H1 (cell line): ENCODE measurements around the gene WDR93. TPM values are rescaled to one million over a fixed set of nuclear protein-coding genes. Genes with fewer than 3 reads are reported as not detected.
A peak's percentile ranks its signal among the peaks of the same experiment; 100 is the strongest.

Experiments used
- CTCF ChIA-PET: fragments of 300-600 bp; sonication (Branson Sonifier 250); formaldehyde crosslinking; loops from one replicate; lab custom pipeline; 2021; ENCODE audit not compliant: partially characterized antibody; lab: Charles Lee
- POLR2A ChIA-PET: fragments of 300-600 bp; sonication (Branson Sonifier 250); formaldehyde crosslinking; loops from one replicate; lab custom pipeline; 2021; ENCODE audit warnings: inconsistent platforms; ENCODE audit not compliant: partially characterized antibody; lab: Charles Lee
- DNase-seq, 2 experiments: peaks; one replicate each; pipeline versions ENCODE4 v3.0.0 to v3.0.0-alpha.2; 2010 to 2022; ENCODE audit warnings: low spot score in 2 of 2, low read depth in 1 of 2, mixed read lengths in 1 of 2
- FAIRE-seq: peaks from 2 replicates; lab custom pipeline; 2011; peaks lifted over from hg19 to GRCh38; lab: Jason Lieb, UNC
- H2AFZ ChIP-seq: 2 replicates; pipeline ENCODE4 v1.8.1; 2012; ENCODE audit warnings: low read length, inconsistent platforms
- H2AK5ac ChIP-seq: 2 replicates; pipeline ENCODE4 v1.6.1; 2013; ENCODE audit warnings: low read depth, low read length
- H2BK120ac ChIP-seq: replicated peaks from 2 replicates; pipeline ENCODE3; 2013; ENCODE audit warnings: low read depth, low read length, inconsistent platforms
- H2BK12ac ChIP-seq: 2 replicates; pipeline ENCODE4 v1.6.1; 2013; ENCODE audit warnings: low read depth, low read length
- H2BK15ac ChIP-seq: 2 replicates; pipeline ENCODE4 v1.6.1; 2013; ENCODE audit warnings: low read length
- H2BK20ac ChIP-seq: 2 replicates; pipeline ENCODE4 v1.6.1; 2013; ENCODE audit warnings: low read length
- H2BK5ac ChIP-seq: 2 replicates; pipeline ENCODE4 v1.6.1; 2013; ENCODE audit warnings: low read depth, low read length
- H3K14ac ChIP-seq: 2 replicates; pipeline ENCODE4 v1.6.1; 2013; ENCODE audit warnings: inconsistent platforms; ENCODE audit not compliant: insufficient read length
- H3K18ac ChIP-seq: 2 replicates; pipeline ENCODE4 v1.6.1; 2013; ENCODE audit warnings: low read length; ENCODE audit errors: extremely low read depth
- H3K23ac ChIP-seq: 2 replicates; pipeline ENCODE4 v1.6.1; 2013; ENCODE audit warnings: inconsistent platforms; ENCODE audit not compliant: insufficient read length
- H3K23me2 ChIP-seq: 2 replicates; pipeline ENCODE4 v1.6.1; 2013; ENCODE audit warnings: low read depth, low read length
- H3K27ac ChIP-seq: 2 replicates; pipeline ENCODE4 v1.6.1; 2011; ENCODE audit warnings: low read depth, low read length, inconsistent platforms
- H3K27me3 ChIP-seq, 4 experiments: replicated peaks in 1 of 4; 1 replicate in 1 of 4; 2 replicates in 3 of 4; pipeline versions ENCODE4 v1.6.1 to v1.8.1; 2011 to 2013; ENCODE audit warnings: low read length in 3 of 4, mild to moderate bottlenecking in 3 of 4, inconsistent platforms in 2 of 4, mixed read lengths in 2 of 4, moderate library complexity in 1 of 4; ENCODE audit not compliant: control insufficient read depth in 3 of 4, insufficient read depth in 3 of 4; ENCODE audit errors: extremely low read depth in 1 of 4
- H3K36me3 ChIP-seq, 4 experiments: 2 replicates each; pipeline versions ENCODE4 v1.6.1 to v1.8.1; 2011 to 2013; ENCODE audit warnings: mild to moderate bottlenecking in 4 of 4, low read length in 3 of 4, moderate library complexity in 2 of 4, control low read depth in 1 of 4, inconsistent platforms in 1 of 4; ENCODE audit not compliant: insufficient read depth in 4 of 4, control insufficient read depth in 2 of 4
- H3K4ac ChIP-seq: replicated peaks from 2 replicates; pipeline ENCODE3; 2013; ENCODE audit warnings: low read length, low read depth, mixed read lengths, inconsistent platforms; ENCODE audit not compliant: insufficient read length
- H3K4me1 ChIP-seq, 4 experiments: replicated peaks in 1 of 4; 1 replicate in 1 of 4; 2 replicates in 3 of 4; pipeline versions ENCODE4 v1.6.1 to v1.8.1; 2011 to 2013; ENCODE audit warnings: low read length in 3 of 4, inconsistent platforms in 2 of 4, mixed read lengths in 1 of 4; ENCODE audit not compliant: insufficient read depth in 4 of 4, control insufficient read depth in 3 of 4
- H3K4me2 ChIP-seq, 2 experiments: 2 replicates each; pipeline versions ENCODE4 v1.6.1 to v1.8.1; 2011 to 2013; ENCODE audit warnings: low read depth in 2 of 2, low read length in 2 of 2, control low read depth in 1 of 2, inconsistent platforms in 1 of 2, mild to moderate bottlenecking in 1 of 2; ENCODE audit not compliant: insufficient read depth in 1 of 2
- H3K4me3 ChIP-seq, 4 experiments: fragments of 200-600, 300-600 bp in 1 of 4; sonication (generic), shearing (Covaris generic), sonication (Bioruptor Twin) in 1 of 4; 2 replicates each; pipeline versions ENCODE4 v1.5.1 to v1.8.1; 2011 to 2016; ENCODE audit warnings: low read length in 4 of 4, low read depth in 3 of 4, control low read depth in 2 of 4, inconsistent platforms in 2 of 4, mild to moderate bottlenecking in 2 of 4, mixed read lengths in 1 of 4, moderate library complexity in 1 of 4; ENCODE audit not compliant: insufficient read depth in 2 of 4; ENCODE audit errors: extremely low read depth in 1 of 4
- H3K56ac ChIP-seq: replicated peaks from 2 replicates; pipeline ENCODE3; 2013; ENCODE audit warnings: low read depth, mild to moderate bottlenecking, mixed read lengths, low read length, inconsistent platforms; ENCODE audit not compliant: insufficient read length
- H3K79me1 ChIP-seq: 2 replicates; pipeline ENCODE4 v1.6.1; 2013; ENCODE audit warnings: low read depth, low read length, control low read depth
- H3K79me2 ChIP-seq, 2 experiments: 2 replicates each; pipeline versions ENCODE4 v1.6.1 to v1.8.1; 2012 to 2013; ENCODE audit warnings: low read length in 2 of 2, mild to moderate bottlenecking in 2 of 2, inconsistent platforms in 1 of 2; ENCODE audit not compliant: insufficient read depth in 2 of 2, control insufficient read depth in 1 of 2
- H3K9ac ChIP-seq, 4 experiments: replicated peaks in 1 of 4; 1 replicate in 1 of 4; 2 replicates in 3 of 4; pipeline versions ENCODE4 v1.6.1 to v1.8.1; 2011 to 2013; ENCODE audit warnings: low read depth in 3 of 4, low read length in 3 of 4, control low read depth in 2 of 4, mild to moderate bottlenecking in 2 of 4, moderate library complexity in 2 of 4, inconsistent platforms in 1 of 4; ENCODE audit errors: extremely low read depth in 1 of 4
- H3K9me3 ChIP-seq, 2 experiments: 2 replicates each; pipeline versions ENCODE4 v1.6.1 to v1.8.1; 2012 to 2013; ENCODE audit warnings: mild to moderate bottlenecking in 2 of 2, moderate library complexity in 2 of 2, control low read depth in 1 of 2, inconsistent platforms in 1 of 2, low read depth in 1 of 2, low read length in 1 of 2, mixed read lengths in 1 of 2; ENCODE audit not compliant: insufficient read depth in 2 of 2
- H4K20me1 ChIP-seq, 2 experiments: replicated peaks in 1 of 2; 2 replicates each; pipeline versions ENCODE3 to v1.8.1; 2011 to 2013; ENCODE audit warnings: inconsistent platforms in 2 of 2, low read length in 2 of 2, mild to moderate bottlenecking in 1 of 2; ENCODE audit not compliant: insufficient read depth in 2 of 2, control insufficient read depth in 1 of 2
- H4K5ac ChIP-seq: 2 replicates; pipeline ENCODE4 v1.6.1; 2013; ENCODE audit warnings: low read length, low read depth, mixed read lengths, inconsistent platforms; ENCODE audit not compliant: insufficient read length
- H4K8ac ChIP-seq: 2 replicates; pipeline ENCODE4 v1.8.0; 2013; ENCODE audit warnings: mild to moderate bottlenecking, moderate library complexity, low read length, inconsistent platforms; ENCODE audit not compliant: insufficient read depth; ENCODE audit errors: extremely low read depth
- H4K91ac ChIP-seq: replicated peaks from 2 replicates; pipeline ENCODE3; 2013; ENCODE audit warnings: low read length, mixed read lengths, inconsistent platforms; ENCODE audit not compliant: insufficient read length
- ASH2L ChIP-seq: fragments of 200-600, 300-600 bp; sonication (generic); IDR thresholded peaks from one replicate; pipeline ENCODE4 v1.7.1; 2017; ENCODE audit warnings: low read length
- CBX5 ChIP-seq: fragments of 300-800, 300-1000 bp; sonication (generic); IDR thresholded peaks from 2 replicates; pipeline ENCODE4 v1.7.1; 2016; ENCODE audit warnings: antibody characterized with exemption, low read length, low read depth
- KDM4A ChIP-seq: IDR thresholded peaks from one replicate; pipeline ENCODE4 v1.7.1; 2012; ENCODE audit warnings: low read depth, mild to moderate bottlenecking, moderate library complexity, low read length, inconsistent platforms; ENCODE audit not compliant: severe bottlenecking
- MAX ChIP-seq: IDR thresholded peaks from 2 replicates; pipeline ENCODE4 v1.6.1; 2012; ENCODE audit warnings: inconsistent platforms
- NANOG ChIP-seq: IDR thresholded peaks from 2 replicates; pipeline ENCODE4 v1.6.1; 2011; ENCODE audit warnings: low read length, low read depth, mild to moderate bottlenecking, inconsistent platforms; ENCODE audit not compliant: insufficient read depth, poor library complexity, severe bottlenecking
- NRF1 ChIP-seq: IDR thresholded peaks from 2 replicates; pipeline ENCODE4 v1.6.1; 2011; ENCODE audit warnings: mild to moderate bottlenecking, low read depth, low read length, improper control_type of control experiment
- RBBP5 ChIP-seq: IDR thresholded peaks from 2 replicates; pipeline ENCODE4 v1.7.1; 2012; ENCODE audit warnings: low read depth, mild to moderate bottlenecking, inconsistent platforms, low read length, moderate library complexity, borderline replicate concordance
- TAF7 ChIP-seq: optimal IDR thresholded peaks from 2 replicates; pipeline ENCODE3; 2011; ENCODE audit warnings: low read depth, mild to moderate bottlenecking, inconsistent platforms, low read length, moderate library complexity, borderline replicate concordance
- WGBS, 2 experiments: shearing (Covaris generic) in 1 of 2; methylation state at CpG; one replicate each; pipeline versions ENCODE4 v1.1.6 to v1.1.7; 2013 to 2015; ENCODE audit warnings: low lambda C conversion rate in 2 of 2, mixed read lengths in 2 of 2, inconsistent platforms in 1 of 2, low coverage in 1 of 2, missing lambda C conversion rate in 1 of 2; ENCODE audit not compliant: insufficient replicate concordance in 2 of 2, insufficient coverage in 1 of 2, insufficient read length in 1 of 2; ENCODE audit errors: extremely low coverage in 1 of 2, missing lambda C conversion rate in 1 of 2; 5-methylcytosine and 5-hydroxymethylcytosine counted together
- polyA plus RNA-seq, 7 experiments: library from polyadenylated mRNA; depleted of rRNA in 3 of 7; stranded (reverse) in 5 of 7; unstranded in 2 of 7; fragments of >200 nt in 5 of 7; fragments of 200-250 nt in 2 of 7; gene quantifications; 1 replicate in 5 of 7; 2 replicates in 1 of 7; 4 replicates in 1 of 7; pipeline versions ENCODE4 v1.2.1 to v1.2.3, GENCODE V29; 2011 to 2013; ENCODE audit warnings: missing spikeins in 2 of 7, mixed read lengths in 2 of 7
- total RNA-seq: library from RNA; stranded (reverse); fragmentation: NEBNext Ultra II Directional; extraction: Animal tissue kit (Norgen Biotek cat#: 25700); gene quantifications from 2 replicates; pipeline ENCODE4 v1.2.1, GENCODE V29; 2021
- TF ChIP-seq, protein P1 (sequence below): IDR thresholded peaks from 2 replicates; pipeline ENCODE4 v1.6.1; 2012; ENCODE audit warnings: inconsistent platforms

WDR93 gene
- total and polyA plus RNA-seq, 2 of the 8 experiments (the other 6 are each of a cell fraction or from before 2014, with no cell fraction given), result 0.03 TPM; not detected in 1

- H3K36me3 ChIP-seq, result no peaks in the 10 kb centered on the region
- CTCF ChIA-PET, result interaction anchor here (0.7 to 6.5 kb wide), 12 partner anchors 9 to 111 kb away, joined by 3 to 90 read pairs (median 3); partner anchors contain the start of gene ANPEP
- H2BK12ac ChIP-seq, result 0 out of 2 replicates have a peak within 1 kb of the TSS, but pooled peaks have one; percentile 27
- no peaks in the 10 kb centered on the region for H4K20me1 ChIP-seq
- H3K79me2 ChIP-seq, result no peaks in the 10 kb centered on the region
- no peak within 1 kb of the TSS for H3K27ac ChIP-seq
- H3K4me3 ChIP-seq, result peak within 1 kb of the TSS; percentile 3 to 56 (median 30); a peak in 7 of 8 replicates
- H2BK5ac ChIP-seq, result no peak within 1 kb of the TSS
- no peak within 1 kb of the TSS for H2AK5ac ChIP-seq
- DNase-seq (peak; percentile 75 to 90), FAIRE-seq (no peak)
- H4K91ac ChIP-seq, result no peak within 1 kb of the TSS
- WGBS, 2 experiments, result 13% methylated on average over 58 of the region's 82 CpGs; no CpG with 5 or more reads in 1 of the 2 experiments
- peak within 1 kb of the TSS; percentile 95 for H4K8ac ChIP-seq
- peak within 1 kb of the TSS; percentile 97 for H3K18ac ChIP-seq
- POLR2A ChIA-PET, result interaction anchor here (1.4 to 2.5 kb wide), 3 partner anchors 16 to 51 kb away, joined by 3 to 7 read pairs (median 3); no protein-coding TSS in a partner anchor
- H4K5ac ChIP-seq, result no peak within 1 kb of the TSS
- H3K4me2 ChIP-seq, result peak within 1 kb of the TSS; percentile 34 to 75; a peak in 3 of 4 replicates
- no peaks in the 10 kb centered on the region for H3K79me1 ChIP-seq
- H3K56ac ChIP-seq, result no peak within 1 kb of the TSS
- no peak within 1 kb of the TSS for H3K14ac ChIP-seq
- peak within 1 kb of the TSS; percentile 91 for H3K4ac ChIP-seq
- H3K23me2 ChIP-seq, result no peaks in the 10 kb centered on the region; the same call in 1 of the 2 replicates
- H3K27me3 ChIP-seq, result peaks cover 13 to 31% (median 27%) of the 10 kb centered on the region in 4 experiments
- H3K4me1 ChIP-seq, result peaks cover 0 to 4% (median 1%) of the 10 kb centered on the region in 4 experiments; a peak in 2 of 7 replicates
- no peak within 1 kb of the TSS for H3K23ac ChIP-seq
- H2AFZ ChIP-seq, result peak within 1 kb of the TSS; percentile 22; the same call in 1 of the 2 replicates
- H2BK15ac ChIP-seq, result no peak within 1 kb of the TSS
- H2BK120ac ChIP-seq, result no peak within 1 kb of the TSS
- no peak within 1 kb of the TSS for H2BK20ac ChIP-seq
- H3K9ac ChIP-seq, result no peak within 1 kb of the TSS; a peak in 2 of 7 replicates
- no peaks in the 10 kb centered on the region for H3K9me3 ChIP-seq
- TF ChIP-seq NANOG, result peak; percentile 28
- peak; percentile 81 for TF ChIP-seq KDM4A
- TF ChIP-seq RBBP5, result peak; percentile 50; the same call in 1 of the 2 replicates
- peak; percentile 38 for TF ChIP-seq ASH2L
- peak; percentile 78 for TF ChIP-seq NRF1
- no peak for TF ChIP-seq CBX5
- peak; percentile 33 for TF ChIP-seq TAF7
- TF ChIP-seq MAX, result peak; percentile 97
- TF ChIP-seq, protein P1, sequence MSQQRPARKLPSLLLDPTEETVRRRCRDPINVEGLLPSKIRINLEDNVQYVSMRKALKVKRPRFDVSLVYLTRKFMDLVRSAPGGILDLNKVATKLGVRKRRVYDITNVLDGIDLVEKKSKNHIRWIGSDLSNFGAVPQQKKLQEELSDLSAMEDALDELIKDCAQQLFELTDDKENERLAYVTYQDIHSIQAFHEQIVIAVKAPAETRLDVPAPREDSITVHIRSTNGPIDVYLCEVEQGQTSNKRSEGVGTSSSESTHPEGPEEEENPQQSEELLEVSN, result peak; percentile 99
Observed at GRCh38 chr15:89776274-89777072, 85.9 kb downstream of the WDR93 start, which contains the start of gene MESP2. Gene MESP2, plus strand, starts transcription at chr15:89776332. Its CDS starts 26 bp downstream, at chr15:89776358.
